ENCODE measurements around the gene CTXND1.

CTXND1 gene

GRCh38 chr15:80163217-80163616 is 88.8 kb downstream of the CTXND1 start:
- DNase-seq (ENCODE audit: low read depth) = no peak
- in situ Hi-C loops (cut with HindIII; ENCODE audit: low sequenced_read_pairs) = no loop called here
- no peak for TF ChIP-seq CTCF (IDR thresholded peaks at IDR 0.05; ENCODE audit: low read depth, low read length, missing control alignments)
- no peak overlapping the region for H3K4me3 ChIP-seq (ENCODE audit: low read depth, low read length)

DNA sequence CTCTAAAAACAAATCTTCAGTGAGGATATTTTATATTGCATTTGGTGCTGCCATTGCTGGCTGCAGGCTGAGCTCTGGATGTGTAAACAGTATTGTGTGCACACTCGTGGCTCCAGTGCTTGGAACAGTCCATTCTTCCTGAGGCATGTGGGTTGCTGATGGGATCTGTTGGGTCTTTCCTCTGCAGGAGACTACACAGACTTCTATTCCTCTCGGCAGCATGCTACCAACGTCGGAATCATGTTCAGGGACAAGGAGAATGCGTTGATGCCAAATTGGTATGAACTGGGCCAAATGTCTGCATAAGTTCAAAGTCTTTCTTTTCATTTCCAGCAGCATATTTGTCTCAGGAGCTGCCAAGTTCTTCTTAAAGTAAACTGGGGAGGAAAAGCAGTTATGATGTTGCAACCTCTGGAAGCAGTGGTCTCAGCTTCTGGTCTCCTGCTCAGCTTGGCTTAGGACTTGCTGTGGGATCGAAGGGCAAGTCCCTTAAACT is 89.9 kb downstream of the CTXND1 start:
- no peak for TF ChIP-seq CTCF (IDR thresholded peaks at IDR 0.05; ENCODE audit: low read depth, low read length, missing control alignments)
- no peak for DNase-seq (ENCODE audit: low read depth)
- H3K4me3 ChIP-seq (ENCODE audit: low read depth, low read length) = no peak overlapping the region
- in situ Hi-C loops (cut with HindIII; ENCODE audit: low sequenced_read_pairs) = no loop called here

DNA sequence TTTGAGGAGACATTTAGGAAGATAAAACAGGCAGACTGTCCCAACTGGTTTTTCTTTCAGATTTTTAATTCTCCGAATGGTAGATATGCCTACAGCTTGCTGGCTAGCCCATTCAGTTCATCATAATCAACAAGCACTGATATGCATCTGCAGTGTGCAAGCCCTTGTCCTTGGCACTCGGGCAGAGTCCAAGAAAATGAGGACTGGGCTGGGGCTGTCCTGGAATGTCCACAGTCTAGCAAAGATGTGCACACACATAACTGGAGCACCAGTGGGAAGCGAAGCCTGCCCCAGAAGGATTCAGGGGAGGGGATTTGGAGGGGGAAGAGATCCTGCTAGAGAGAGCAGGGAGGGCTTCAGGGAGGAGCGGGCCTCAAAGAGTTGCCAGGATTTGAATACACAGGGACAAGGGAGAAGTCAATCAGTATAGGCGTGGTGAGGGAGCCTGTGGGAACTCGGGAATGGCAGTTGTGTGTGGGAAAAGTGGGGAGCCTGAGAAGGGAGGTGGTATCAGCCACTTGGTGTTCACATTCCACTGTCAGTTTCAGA is 90.5 kb downstream of the CTXND1 start:
- in situ Hi-C loops (cut with HindIII; ENCODE audit: low sequenced_read_pairs) = no loop called here

DNA sequence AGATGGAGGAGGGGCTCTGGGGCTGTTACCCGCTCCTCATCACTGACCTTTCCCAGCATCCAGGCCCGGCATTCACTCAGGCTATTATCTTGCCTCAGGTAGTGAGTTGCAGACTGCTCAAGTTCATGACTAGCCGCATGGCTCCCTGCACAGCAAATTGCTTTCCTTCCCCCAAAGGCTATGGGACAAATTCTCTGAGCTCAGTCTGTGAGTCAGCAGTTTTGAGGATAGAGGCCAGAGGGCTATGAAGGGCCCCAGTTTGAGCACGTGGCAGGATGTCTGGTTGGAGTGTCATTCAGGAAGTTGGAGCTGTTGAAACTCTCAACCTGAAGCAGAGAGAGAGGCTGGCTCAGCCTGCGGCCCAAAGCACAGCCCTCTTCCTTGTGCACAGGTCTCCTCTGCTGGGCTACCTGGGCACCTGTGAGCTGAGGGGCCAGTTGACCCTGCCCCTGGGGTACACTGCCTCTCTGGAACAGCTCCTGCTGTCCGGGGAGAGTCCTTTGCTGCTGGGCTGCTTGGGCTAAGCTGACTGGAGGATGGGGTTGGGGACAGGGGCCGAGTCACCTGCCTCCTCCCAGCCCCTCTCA is 91.3 kb downstream of the CTXND1 start:
- H3K4me3 ChIP-seq (ENCODE audit: low read depth, low read length) = no peak overlapping the region
- no peak for TF ChIP-seq CTCF (IDR thresholded peaks at IDR 0.05; ENCODE audit: low read depth, low read length, missing control alignments)
- DNase-seq (ENCODE audit: low read depth) = no peak
- in situ Hi-C loops (cut with HindIII; ENCODE audit: low sequenced_read_pairs) = no loop called here

More for the DNA sequence above, 90.5 kb downstream of the CTXND1 start:
- DNase-seq (ENCODE audit: low read depth) = no peak
- H3K4me3 ChIP-seq (ENCODE audit: low read depth, low read length) = no peak overlapping the region
- TF ChIP-seq CTCF (IDR thresholded peaks at IDR 0.05; ENCODE audit: low read depth, low read length, missing control alignments) = no peak

DNA sequence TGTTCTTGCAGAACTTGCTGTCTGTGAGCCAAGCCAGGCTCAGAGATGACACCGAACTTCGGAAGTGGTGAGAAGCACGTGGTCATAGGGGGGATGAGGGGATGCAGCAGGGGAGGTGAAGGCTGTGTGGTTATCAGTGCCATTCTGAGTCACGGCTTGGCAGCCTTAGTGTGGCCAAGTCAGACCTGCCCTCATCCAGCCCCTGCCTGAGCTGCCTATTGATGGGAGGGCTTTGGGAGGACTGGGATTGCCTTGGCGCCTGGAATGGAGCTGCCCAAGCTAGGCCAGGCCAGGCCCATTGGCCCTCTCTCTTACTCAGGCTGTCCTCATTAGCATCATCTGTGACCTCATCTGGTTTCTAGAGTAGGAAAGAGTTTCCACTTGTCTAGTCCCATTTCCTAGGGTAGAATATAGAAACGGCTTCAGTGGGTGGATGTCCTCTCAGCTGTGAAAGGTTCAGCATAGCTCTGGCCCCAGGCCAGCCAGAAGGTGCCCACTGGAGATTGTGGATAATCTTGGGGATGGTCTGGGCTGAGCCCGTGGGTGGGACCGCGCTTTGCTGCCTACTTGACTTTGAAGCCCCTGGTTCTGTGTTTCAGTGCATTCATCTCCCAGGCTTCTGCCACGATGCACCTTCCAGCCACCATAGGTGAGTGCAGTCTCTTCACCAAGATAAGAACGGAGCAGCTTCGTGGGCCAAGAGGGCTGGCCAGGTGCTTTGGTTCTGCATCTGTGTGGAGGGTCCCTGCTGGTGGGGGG is 92.0 kb downstream of the CTXND1 start:
- in situ Hi-C loops (cut with HindIII; ENCODE audit: low sequenced_read_pairs) = no loop called here
- no peak overlapping the region for H3K4me3 ChIP-seq (ENCODE audit: low read depth, low read length)
- TF ChIP-seq CTCF (IDR thresholded peaks at IDR 0.05; ENCODE audit: low read depth, low read length, missing control alignments) = no peak
- no peak for DNase-seq (ENCODE audit: low read depth)

DNA sequence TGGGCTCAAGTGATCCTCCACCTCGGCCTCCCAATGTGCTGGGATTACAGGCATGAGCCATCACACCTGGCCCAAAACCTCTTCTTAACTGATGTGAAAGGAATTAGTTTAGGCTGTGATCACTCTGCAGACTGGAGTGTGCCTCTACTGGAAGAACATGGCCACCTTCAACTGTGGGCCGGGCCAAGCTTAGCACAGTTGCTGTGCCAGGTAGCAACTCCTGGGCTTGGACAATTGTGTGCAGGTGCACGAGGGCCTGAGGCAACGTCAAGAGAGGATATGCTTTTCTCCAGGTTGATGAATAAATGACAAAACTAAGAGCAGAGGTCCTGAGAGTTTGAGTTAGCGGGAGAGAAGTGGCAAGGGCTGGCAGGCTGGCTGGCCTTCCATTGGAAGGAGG is 92.7 kb downstream of the CTXND1 start:
- no peak for DNase-seq (ENCODE audit: low read depth)
- no peak for TF ChIP-seq CTCF (IDR thresholded peaks at IDR 0.05; ENCODE audit: low read depth, low read length, missing control alignments)
- H3K4me3 ChIP-seq (ENCODE audit: low read depth, low read length) = no peak overlapping the region
- in situ Hi-C loops (cut with HindIII; ENCODE audit: low sequenced_read_pairs) = no loop called here
